Measurements from ENCODE around the gene ZFP62.

DNA sequence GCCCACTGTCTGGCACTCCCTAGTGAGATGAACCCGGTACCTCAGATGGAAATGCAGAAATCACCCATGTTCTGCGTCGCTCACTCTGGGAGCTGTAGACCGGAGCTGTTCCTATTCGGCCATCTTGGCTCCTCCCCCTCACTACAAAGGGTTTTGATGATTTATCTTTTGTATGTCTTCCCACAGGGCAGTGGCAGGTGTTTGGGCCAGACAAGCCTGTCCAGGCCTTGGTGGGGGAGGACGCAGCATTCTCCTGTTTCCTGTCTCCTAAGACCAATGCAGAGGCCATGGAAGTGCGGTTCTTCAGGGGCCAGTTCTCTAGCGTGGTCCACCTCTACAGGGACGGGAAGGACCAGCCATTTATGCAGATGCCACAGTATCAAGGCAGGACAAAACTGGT lies 47.3 kb upstream of the ZFP62 start:
- TF ChIP-seq, protein P1, sequence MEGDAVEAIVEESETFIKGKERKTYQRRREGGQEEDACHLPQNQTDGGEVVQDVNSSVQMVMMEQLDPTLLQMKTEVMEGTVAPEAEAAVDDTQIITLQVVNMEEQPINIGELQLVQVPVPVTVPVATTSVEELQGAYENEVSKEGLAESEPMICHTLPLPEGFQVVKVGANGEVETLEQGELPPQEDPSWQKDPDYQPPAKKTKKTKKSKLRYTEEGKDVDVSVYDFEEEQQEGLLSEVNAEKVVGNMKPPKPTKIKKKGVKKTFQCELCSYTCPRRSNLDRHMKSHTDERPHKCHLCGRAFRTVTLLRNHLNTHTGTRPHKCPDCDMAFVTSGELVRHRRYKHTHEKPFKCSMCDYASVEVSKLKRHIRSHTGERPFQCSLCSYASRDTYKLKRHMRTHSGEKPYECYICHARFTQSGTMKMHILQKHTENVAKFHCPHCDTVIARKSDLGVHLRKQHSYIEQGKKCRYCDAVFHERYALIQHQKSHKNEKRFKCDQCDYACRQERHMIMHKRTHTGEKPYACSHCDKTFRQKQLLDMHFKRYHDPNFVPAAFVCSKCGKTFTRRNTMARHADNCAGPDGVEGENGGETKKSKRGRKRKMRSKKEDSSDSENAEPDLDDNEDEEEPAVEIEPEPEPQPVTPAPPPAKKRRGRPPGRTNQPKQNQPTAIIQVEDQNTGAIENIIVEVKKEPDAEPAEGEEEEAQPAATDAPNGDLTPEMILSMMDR (IDR thresholded peaks at IDR 0.05): no peak
- TF ChIP-seq POLR2A (IDR thresholded peaks at IDR 0.05): no peak

All from uterus (tissue), 2 donors.